Activated naive CD4-positive, alpha-beta T cell (primary cell): ENCODE data around the gene CYP27A1.

Source experiments
- DNase-seq, 4 experiments: peaks; one replicate each; lab custom pipeline; 2025; lab: John Stamatoyannopoulos, UW

Gene CYP27A1

DNA sequence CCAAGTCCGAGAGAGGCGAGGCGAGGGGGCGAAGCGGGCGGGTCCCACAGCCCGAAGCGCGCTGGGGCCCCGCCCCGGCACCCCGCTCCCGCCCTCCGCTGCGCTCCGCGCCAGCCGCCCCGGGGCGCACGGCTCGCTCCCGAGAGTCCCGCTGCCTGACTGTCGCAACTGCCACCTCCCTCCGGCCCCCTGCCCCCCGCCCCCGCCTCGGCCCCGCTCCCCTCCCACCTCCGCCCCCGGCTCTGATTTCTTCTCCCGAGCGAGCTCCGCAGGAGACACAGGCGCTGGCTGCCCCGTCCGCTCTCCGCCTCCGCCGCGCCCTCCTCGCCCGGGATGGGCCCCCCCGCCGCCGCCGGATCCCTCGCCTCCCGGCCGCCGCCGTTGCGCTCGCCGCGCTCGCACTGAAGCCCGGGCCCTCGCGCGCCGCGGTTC lies 77.6 kb downstream of the CYP27A1 start, which contains the start of gene WNT6:
TSS of gene WNT6 (plus strand) at position 250 of the 432 bp plus-strand sequence. CDS start 233 bp downstream, outside the sequence.
- no peak for DNase-seq

DNA sequence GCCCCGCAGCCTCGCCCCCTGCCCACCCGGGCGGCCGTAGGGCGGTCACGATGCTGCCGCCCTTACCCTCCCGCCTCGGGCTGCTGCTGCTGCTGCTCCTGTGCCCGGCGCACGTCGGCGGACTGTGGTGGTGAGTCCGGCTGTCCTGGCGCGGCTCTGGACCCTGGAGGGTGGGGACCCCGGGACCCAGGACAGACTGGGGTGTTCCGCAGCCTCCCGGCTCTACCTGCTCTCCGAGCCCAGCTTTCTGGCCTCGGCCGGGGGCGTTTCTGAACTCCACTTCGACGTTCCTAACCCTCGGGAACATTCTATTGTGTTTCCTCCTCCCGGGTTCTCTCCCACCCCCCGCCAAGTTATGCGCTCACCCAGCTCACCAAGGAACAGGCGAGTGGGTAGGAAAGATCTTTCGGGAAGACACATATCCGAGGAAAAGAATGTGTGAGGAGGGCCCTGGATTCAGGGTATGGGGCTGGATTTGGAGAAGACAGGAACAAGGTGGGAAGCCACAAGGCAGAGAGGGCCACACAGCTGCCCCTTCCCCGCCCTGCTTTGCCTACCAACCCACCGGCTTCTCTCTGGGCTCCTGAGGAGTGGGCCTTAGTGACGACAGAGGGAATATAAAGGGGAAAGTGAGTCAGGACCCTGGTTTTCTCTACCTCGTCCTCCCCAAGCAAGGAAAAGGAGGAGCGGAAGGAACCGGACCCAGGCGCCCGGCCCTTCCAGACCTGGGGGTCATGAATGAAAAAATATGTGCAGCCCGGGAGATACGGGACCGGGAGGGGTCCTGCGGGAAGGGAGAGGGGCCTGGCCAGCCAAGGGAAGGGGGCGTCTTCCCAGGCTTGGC lies 78.3 kb downstream of the CYP27A1 start:
- DNase-seq: no peak

DNA sequence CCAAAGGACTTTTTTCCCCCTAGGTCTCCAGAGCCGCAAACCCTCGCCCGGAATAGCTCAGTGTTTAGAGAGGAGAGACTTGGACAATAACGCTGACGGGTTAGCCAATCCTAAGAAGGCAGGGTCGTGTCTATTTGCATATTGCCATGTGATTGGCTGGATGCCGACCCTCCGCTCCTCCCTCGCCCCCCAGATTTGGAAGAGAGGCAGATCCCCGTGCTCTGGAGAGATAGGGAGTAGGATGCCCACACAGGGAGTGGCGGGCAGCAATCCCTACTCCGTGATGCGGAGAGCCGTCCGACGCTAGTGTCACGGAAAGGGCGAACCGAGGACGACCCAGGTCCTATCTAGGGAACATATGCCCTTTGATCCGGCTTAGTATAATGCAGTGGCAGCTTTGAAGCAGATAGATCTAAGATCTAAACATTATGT lies 79.0 kb downstream of the CYP27A1 start:
- DNase-seq: no peak

DNA sequence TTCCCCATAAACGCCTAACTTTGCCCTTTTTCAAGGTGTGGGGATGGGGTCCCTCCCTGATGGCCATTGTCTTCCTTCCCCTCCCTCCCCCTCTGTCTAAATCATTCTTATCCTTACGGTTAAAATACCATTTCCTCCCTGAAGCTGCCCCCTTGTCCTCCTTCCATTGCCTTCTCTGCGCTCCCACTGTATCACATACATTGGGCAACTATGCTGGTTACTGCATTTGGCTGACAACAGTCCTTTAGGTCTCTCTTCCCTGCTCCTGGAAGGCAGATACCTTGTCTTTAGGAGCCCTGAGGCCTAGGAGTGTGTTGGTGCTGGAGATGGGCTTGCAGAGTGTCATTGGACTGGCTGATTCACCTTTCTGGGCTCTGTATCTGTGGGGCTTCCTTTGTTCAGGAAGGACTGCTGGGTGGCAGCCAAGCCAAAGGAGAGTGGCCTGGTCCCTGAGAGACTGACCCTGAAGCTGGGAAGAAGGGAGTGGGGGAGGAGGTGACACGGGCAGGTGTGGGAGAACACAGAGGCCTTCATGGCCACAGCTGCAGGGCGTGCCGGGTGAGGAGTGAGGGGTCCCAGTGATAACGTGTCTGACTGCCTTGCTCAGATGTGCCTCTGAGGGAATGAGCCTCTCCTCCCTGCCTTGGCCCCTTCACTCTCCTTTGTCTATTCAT lies 79.8 kb downstream of the CYP27A1 start:
- DNase-seq: no peak

DNA sequence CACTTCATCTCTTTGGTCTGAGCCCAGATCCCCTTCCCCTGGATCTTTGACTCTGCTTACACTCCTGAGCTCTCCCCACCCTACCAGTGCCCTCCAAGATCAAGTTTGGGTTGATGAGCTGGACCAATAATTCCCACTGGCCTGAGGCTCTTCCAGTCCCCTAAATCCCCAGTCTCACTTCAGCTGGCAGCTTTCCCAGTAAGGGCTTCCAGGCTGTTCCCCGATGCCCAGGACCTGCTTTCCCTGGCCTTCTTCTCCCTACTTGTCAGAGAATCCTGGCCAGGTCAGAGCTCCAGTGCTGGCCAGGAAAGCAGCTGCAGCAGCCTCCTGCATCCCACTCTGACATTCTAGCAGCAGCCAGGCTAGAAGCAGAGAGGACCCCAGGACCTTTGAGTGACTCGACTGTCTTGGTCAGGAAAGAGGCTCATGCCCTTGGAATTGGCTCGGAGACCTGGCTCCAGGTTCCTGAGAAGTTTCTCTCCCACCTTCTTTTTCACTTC lies 81.1 kb downstream of the CYP27A1 start:
- no peak for DNase-seq
